Measurements from ENCODE around the gene PHYKPL. TPM values are rescaled to one million over a fixed set of nuclear protein-coding genes. Genes with fewer than 3 reads are reported as not detected.

PHYKPL gene
- total RNA-seq, 1 donor from 2014 or later = 205 TPM

DNA sequence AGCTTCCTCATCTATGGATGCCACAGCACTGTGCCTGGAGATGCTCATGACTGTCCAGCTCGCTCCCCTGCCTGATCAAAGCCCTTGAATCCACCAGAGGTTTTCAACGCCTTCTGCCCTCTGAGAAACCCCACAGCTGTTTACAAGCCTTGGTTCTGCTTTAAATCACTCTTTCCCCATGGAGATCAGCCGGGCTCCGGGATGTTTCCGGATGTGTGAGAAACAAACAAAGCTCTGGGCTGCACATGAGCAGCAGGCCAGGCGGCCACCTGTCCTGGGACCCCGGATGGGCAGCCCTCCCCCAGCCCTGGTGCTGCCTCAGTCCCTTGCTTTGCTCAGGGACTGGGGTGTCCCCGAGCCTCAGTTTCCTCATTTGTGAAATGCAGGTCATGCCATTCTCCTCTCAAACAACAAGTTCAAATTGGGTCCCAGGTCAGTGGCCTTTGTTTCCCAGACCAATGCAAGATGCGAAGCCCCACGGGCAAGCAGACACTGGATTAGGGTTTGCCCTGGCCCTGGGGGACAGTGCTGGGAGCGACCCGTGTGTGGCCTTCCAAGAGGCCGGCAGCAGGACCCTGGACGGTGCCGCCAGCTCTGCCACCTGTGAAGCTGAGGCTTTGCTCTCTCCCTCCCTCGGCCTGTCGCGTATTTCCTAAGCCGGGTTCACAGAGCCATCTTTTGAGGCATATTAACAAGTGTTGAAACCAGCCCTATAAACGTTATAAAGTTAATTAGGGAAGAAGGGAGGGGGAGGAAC, 42.4 kb upstream of the PHYKPL start:
- Mint-ChIP-seq H3K4me1 (peaks cover 4% of the 10 kb centered on the region), H3K36me3 (ENCODE audit: low read depth) (no peaks in the 10 kb centered on the region), H3K27ac (no peak overlapping the region), H3K9me3 (peaks cover 4% of the 10 kb centered on the region), H3K27me3 (peaks cover 11% of the 10 kb centered on the region), H3K4me3 (no peak overlapping the region)
- TF ChIP-seq, protein P1, sequence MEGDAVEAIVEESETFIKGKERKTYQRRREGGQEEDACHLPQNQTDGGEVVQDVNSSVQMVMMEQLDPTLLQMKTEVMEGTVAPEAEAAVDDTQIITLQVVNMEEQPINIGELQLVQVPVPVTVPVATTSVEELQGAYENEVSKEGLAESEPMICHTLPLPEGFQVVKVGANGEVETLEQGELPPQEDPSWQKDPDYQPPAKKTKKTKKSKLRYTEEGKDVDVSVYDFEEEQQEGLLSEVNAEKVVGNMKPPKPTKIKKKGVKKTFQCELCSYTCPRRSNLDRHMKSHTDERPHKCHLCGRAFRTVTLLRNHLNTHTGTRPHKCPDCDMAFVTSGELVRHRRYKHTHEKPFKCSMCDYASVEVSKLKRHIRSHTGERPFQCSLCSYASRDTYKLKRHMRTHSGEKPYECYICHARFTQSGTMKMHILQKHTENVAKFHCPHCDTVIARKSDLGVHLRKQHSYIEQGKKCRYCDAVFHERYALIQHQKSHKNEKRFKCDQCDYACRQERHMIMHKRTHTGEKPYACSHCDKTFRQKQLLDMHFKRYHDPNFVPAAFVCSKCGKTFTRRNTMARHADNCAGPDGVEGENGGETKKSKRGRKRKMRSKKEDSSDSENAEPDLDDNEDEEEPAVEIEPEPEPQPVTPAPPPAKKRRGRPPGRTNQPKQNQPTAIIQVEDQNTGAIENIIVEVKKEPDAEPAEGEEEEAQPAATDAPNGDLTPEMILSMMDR (IDR thresholded peaks at IDR 0.05) = no peak
- intact Hi-C loops (cut with micrococcal nuclease) = no loop called here
- ChIA-PET CTCF (no interaction called here), POLR2A (no interaction called here)
- no peak for ATAC-seq (ENCODE audit: low read depth)
- no peak for DNase-seq

DNA sequence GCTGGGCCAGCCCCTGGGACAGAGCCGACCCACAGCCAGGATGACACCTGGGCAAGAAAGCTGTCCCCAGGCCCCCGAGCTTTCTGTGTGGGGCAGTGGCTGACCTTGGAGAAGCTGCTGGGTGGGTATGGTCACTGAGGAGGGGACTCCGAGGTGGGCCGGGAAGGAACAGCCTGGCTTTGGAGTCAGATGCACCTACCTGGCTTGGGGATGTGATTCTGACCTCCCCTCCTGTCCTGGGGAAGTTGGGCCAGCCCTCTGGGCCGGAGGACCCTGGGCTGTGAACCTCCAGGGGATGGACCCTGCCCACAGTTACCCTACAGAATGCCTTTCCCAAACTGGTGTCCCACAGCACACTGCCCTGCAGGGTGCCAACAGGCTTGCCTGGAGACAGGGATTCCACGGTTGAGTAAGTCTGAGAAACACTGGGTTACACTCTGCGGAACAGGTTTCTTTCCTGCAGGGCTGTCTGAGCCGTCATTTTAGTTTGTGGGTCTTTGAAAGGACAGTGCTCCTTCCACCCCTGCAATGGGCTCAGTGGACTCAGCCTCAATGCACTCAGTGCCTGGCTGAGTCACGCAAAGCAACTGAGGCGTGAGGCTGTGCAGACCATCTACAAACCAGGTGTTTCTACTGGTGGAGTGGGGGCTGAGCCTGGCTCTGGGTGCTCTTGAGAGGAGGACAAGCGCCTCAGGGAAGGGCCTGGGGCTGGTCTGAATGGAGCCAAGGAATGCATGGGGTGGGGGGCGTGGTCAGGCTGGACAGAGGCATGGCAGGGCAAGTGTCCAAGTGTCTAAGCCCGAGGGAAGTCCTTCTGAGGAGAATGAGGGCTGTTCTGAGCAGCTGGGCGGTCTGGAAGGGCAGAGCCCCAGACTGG, 41.3 kb upstream of the PHYKPL start:
- no peak overlapping the region for H3K4me3 Mint-ChIP-seq
- CTCF ChIA-PET = no interaction called here
- intact Hi-C loops (cut with micrococcal nuclease) = no loop called here
- H3K27me3 Mint-ChIP-seq = peaks cover 7% of the 10 kb centered on the region
- no peaks in the 10 kb centered on the region for H3K4me1 Mint-ChIP-seq
- TF ChIP-seq, protein P1 (IDR thresholded peaks at IDR 0.05) = no peak
- H3K36me3 Mint-ChIP-seq (ENCODE audit: low read depth) = no peaks in the 10 kb centered on the region
- H3K9me3 Mint-ChIP-seq = peaks cover 4% of the 10 kb centered on the region
- POLR2A ChIA-PET = no interaction called here
- no peak overlapping the region for H3K27ac Mint-ChIP-seq
- DNase-seq = no peak
- no peak for ATAC-seq (ENCODE audit: low read depth)

DNA sequence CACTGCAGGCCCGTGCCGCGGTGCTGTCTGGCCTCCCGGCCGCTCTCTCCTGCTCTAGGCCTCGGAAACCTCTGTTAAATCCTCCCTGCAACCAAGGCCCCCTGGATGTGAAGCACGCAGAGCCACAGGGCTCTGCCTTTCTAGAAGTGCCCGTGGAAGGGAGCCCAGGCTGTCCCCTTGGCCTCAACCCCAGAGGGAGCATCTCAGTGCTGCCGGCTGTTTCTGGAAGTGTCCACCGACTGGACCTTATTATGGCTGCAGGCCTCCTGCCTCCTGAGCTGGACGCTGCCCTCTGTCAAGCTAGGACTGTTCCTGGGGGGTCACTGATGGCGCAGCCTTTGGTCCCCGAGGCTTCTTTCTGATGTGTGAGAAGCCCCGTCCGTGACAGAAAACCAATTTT, 40.4 kb upstream of the PHYKPL start:
- Mint-ChIP-seq H3K27ac (no peak overlapping the region), H3K9me3 (peaks cover 4% of the 10 kb centered on the region), H3K27me3 (peaks cover 7% of the 10 kb centered on the region), H3K36me3 (ENCODE audit: low read depth) (no peaks in the 10 kb centered on the region), H3K4me3 (no peak overlapping the region), H3K4me1 (no peaks in the 10 kb centered on the region)
- DNase-seq (no peak), ATAC-seq (ENCODE audit: low read depth) (no peak)
- ChIA-PET POLR2A (no interaction called here), CTCF (no interaction called here)
- TF ChIP-seq, protein P1 (IDR thresholded peaks at IDR 0.05) = no peak
- intact Hi-C loops (cut with micrococcal nuclease) = no loop called here

DNA sequence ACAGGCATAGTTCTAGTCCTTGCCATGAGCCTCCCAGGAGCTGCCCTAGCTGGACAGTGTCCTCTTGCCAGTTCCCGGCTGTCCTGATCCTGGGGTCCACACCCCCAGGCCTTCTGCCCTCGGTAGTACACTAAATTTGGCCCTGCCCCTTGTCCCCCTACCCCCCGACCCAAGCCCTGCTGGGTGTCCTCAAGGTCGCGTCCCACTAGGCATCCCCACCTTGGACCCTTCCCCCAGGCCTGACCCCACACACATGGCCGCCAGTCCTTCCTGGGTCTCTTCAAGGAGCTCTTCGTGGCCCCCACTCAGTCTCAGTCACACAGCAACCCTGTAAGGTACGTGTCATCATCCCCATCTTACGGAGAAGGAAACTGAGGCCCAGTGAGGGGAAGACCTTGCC, 40.0 kb upstream of the PHYKPL start:
- ATAC-seq (ENCODE audit: low read depth) = no peak
- DNase-seq = no peak
- H3K36me3 Mint-ChIP-seq (ENCODE audit: low read depth) = no peaks in the 10 kb centered on the region
- CTCF ChIA-PET = no interaction called here
- H3K4me3 Mint-ChIP-seq = no peak overlapping the region
- H3K9me3 Mint-ChIP-seq = peaks cover 4% of the 10 kb centered on the region
- TF ChIP-seq, protein P1 (IDR thresholded peaks at IDR 0.05) = no peak
- peaks cover 5% of the 10 kb centered on the region for H3K27me3 Mint-ChIP-seq
- no peaks in the 10 kb centered on the region for H3K4me1 Mint-ChIP-seq
- no peak overlapping the region for H3K27ac Mint-ChIP-seq
- intact Hi-C loops (cut with micrococcal nuclease) = no loop called here
- POLR2A ChIA-PET = no interaction called here

DNA sequence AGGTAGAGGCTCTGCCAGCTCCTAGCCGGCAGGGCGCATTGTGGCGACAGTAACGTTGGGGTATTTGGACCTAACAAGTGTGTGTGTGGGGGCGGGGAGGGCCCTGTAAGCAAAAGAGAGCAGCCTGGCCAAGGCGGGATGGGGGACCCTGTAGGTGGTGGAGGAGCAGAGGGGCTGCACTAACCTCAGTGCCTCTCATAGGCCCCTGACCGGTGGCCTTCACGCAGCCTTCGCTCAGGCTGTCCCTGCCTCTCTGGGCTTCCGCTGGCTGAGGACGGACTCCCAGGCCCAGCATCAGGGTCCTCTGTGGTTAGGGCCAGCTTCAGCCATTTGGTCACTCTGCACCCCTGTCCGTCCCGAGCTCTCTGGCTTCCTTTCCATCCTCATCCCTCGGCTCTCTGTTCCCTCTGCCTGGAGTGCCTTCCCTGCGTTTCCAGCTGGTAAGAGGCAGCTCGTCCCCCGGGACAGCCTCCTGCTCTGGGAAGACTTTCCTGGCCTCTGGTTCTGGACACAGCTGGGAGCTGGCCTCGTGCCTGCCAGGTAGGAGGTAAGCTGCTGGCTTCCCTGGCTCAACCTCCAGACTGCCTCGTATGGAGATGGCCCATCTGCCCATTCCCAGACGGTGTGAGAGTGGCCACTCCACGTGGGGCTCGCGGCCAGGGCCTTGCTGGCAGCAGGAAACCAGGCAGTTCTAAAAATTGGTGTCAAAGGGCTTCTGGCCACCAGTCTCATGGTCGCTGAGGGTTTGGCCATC, 39.3 kb upstream of the PHYKPL start:
- Mint-ChIP-seq H3K27ac (no peak overlapping the region), H3K36me3 (ENCODE audit: low read depth) (no peaks in the 10 kb centered on the region), H3K4me3 (no peak overlapping the region), H3K4me1 (no peaks in the 10 kb centered on the region), H3K9me3 (peaks cover 4% of the 10 kb centered on the region), H3K27me3 (peaks cover 4% of the 10 kb centered on the region)
- TF ChIP-seq, protein P1 (IDR thresholded peaks at IDR 0.05) = no peak
- intact Hi-C loops (cut with micrococcal nuclease) = no loop called here
- ChIA-PET POLR2A (no interaction called here), CTCF (no interaction called here)
- DNase-seq (no peak), ATAC-seq (ENCODE audit: low read depth) (no peak)

Measured in activated B cell treated with CpG ODN at 0.5 μM for 24 hours (primary cell).